HFFc6 (cell line): ENCODE data around the gene PSEN2. TPM values are rescaled to one million over a fixed set of nuclear protein-coding genes. Genes with fewer than 3 reads are reported as not detected.
A peak's percentile ranks its signal among the peaks of the same experiment; 100 is the strongest.
"Not testable (repeated sequence)": the region's sequence is repeated elsewhere in the genome, so short reads cannot be mapped to it uniquely, and the experiment has no call there.

Experiments used
- DNase-seq: peaks from one replicate; pipeline ENCODE4 v3.0.0-alpha.2; 2018
- H3K27ac Mint-ChIP-seq: 2 replicates; pipeline ENCODE4 v1.8.0; 2020; ENCODE audit warnings: mild to moderate bottlenecking, mixed read lengths
- H3K27me3 Mint-ChIP-seq: 2 replicates; pipeline ENCODE4 v1.8.0; 2021; ENCODE audit warnings: mild to moderate bottlenecking, moderate library complexity, mixed read lengths; ENCODE audit not compliant: insufficient read depth
- H3K36me3 Mint-ChIP-seq: 2 replicates; pipeline ENCODE4 v1.8.0; 2021; ENCODE audit warnings: low read depth, mixed read lengths
- H3K4me1 Mint-ChIP-seq: 2 replicates; pipeline ENCODE4 v1.8.0; 2020; ENCODE audit warnings: low read depth, mixed read lengths
- H3K4me3 Mint-ChIP-seq: 2 replicates; pipeline ENCODE4 v1.8.0; 2020; ENCODE audit warnings: mild to moderate bottlenecking, moderate library complexity, mixed read lengths
- H3K9me3 Mint-ChIP-seq: 2 replicates; pipeline ENCODE4 v1.8.0; 2020; ENCODE audit warnings: mild to moderate bottlenecking, mixed read lengths
- total RNA-seq, 6 experiments: library from RNA; stranded (reverse); fragmentation: NEBNext Ultra II Directional; extraction: Animal tissue kit (Norgen Biotek cat#: 25700); gene quantifications; 2 replicates in 1 of 6; 3 replicates in 5 of 6; pipeline ENCODE4 v1.2.3, GENCODE V29; 2021
- TF ChIP-seq, protein P1 (sequence below): fragments of 200-600 bp; sonication (generic); IDR thresholded peaks from 2 replicates; pipeline ENCODE4 v1.5.0; 2021; ENCODE audit warnings: antibody characterized with exemption, mild to moderate bottlenecking

PSEN2 gene
- total RNA-seq, 6 experiments from 2014 or later, result 11.0 to 17.4 (median 13.4) TPM

DNA sequence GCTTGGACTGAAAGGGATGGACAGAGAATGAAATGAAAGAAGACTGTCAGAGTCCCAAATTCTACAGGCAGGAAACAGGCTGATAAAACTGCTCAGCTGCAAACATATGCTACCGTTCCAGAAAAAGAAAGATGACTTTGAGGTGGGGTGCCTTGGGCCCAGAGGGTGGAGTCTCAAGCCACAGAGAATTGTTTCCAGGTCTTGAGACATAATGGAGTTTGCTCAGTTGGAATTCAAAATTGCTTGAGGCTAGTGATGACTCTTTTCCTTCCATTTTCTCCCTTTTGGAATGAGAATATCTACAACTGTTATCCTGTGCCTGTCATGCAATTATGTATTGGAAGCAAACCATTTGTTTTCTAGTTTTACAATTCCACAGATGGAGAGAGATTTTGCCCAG lies 23.6 kb upstream of the PSEN2 start:
- H3K9me3 Mint-ChIP-seq, result no peaks in the 10 kb centered on the region
- H3K27me3 Mint-ChIP-seq, result peaks cover 3% of the 10 kb centered on the region
- DNase-seq, result peak; percentile 19
- H3K4me1 Mint-ChIP-seq, result peaks cover 9% of the 10 kb centered on the region
- no peak overlapping the region for H3K4me3 Mint-ChIP-seq
- TF ChIP-seq, protein P1, sequence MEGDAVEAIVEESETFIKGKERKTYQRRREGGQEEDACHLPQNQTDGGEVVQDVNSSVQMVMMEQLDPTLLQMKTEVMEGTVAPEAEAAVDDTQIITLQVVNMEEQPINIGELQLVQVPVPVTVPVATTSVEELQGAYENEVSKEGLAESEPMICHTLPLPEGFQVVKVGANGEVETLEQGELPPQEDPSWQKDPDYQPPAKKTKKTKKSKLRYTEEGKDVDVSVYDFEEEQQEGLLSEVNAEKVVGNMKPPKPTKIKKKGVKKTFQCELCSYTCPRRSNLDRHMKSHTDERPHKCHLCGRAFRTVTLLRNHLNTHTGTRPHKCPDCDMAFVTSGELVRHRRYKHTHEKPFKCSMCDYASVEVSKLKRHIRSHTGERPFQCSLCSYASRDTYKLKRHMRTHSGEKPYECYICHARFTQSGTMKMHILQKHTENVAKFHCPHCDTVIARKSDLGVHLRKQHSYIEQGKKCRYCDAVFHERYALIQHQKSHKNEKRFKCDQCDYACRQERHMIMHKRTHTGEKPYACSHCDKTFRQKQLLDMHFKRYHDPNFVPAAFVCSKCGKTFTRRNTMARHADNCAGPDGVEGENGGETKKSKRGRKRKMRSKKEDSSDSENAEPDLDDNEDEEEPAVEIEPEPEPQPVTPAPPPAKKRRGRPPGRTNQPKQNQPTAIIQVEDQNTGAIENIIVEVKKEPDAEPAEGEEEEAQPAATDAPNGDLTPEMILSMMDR, result no peak
- no peaks in the 10 kb centered on the region for H3K36me3 Mint-ChIP-seq
- H3K27ac Mint-ChIP-seq, result no peak overlapping the region

DNA sequence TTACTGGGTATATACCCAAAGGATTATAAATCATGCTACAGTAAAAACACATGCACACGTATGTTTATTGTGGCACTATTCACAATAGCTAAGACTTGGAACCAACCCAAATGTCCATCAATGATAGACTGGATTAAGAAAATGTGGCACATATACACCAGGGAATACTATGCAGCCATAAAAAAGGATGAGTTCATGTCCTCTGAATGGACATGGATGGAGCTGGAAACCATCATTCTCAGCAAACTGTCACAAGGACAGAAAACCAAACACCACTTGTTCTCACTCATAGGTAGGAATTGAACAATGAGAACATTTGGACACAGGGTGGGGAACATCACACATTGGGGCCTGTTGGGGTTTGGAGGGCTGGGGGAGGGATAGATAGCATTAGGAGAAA lies 15.9 kb upstream of the PSEN2 start:
- H3K4me3 Mint-ChIP-seq, DNase-seq, H3K9me3 Mint-ChIP-seq, H3K27ac Mint-ChIP-seq, H3K36me3 Mint-ChIP-seq, H3K27me3 Mint-ChIP-seq, H3K4me1 Mint-ChIP-seq: not testable (repeated sequence)

DNA sequence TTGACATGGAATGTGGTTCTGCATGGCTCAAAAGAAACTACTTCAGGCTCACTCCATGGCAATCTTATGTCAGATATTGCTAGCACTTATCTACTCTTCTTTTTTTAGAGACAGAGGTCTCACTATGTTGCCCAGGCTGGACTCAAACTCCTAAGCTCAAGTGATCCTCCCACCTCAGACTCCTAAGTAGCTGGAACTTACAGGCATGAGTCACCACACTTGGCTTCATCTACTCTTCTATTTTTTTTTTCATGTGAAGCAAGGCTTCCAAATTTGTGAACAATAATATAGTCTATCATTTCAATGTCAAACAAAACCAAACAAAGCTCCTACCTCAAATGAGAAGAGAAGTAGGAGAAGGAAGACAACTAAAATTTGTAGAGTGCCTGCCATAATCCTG lies 7.5 kb upstream of the PSEN2 start:
- Mint-ChIP-seq H3K27ac (peak overlapping the region; percentile 74; the same call in 1 of the 2 replicates), H3K4me3 (no peak overlapping the region), H3K36me3 (peaks cover 6% of the 10 kb centered on the region), H3K9me3 (peaks cover 6% of the 10 kb centered on the region), H3K27me3 (no peaks in the 10 kb centered on the region), H3K4me1 (peaks cover 34% of the 10 kb centered on the region)
- DNase-seq, result peak; percentile 6
- TF ChIP-seq, protein P1, result no peak

DNA sequence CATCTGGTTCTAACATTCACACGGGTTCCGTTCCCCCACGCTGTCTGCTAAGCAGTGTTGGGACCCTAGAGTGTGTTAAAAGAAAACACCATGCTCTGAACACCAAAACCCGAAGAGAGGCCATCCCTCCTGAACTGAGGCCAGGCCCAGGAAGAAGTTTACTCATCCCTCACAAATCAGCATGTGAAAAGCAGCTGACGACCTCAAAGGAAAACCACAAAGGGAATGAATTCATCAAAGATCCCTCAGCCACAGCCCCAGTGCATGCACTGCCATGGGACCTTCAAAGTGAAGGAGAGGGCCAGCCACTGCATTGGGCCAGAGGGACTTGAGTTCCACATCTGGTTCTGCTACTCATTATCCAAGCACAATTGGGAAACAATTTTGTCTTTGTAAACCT lies 7.0 kb upstream of the PSEN2 start:
- peak; percentile 57 for DNase-seq
- Mint-ChIP-seq H3K4me3 (no peak overlapping the region), H3K36me3 (peaks cover 6% of the 10 kb centered on the region), H3K27me3 (no peaks in the 10 kb centered on the region), H3K27ac (peak overlapping the region; percentile 74), H3K4me1 (peaks cover 34% of the 10 kb centered on the region), H3K9me3 (peaks cover 6% of the 10 kb centered on the region)
- TF ChIP-seq, protein P1, result no peak

DNA sequence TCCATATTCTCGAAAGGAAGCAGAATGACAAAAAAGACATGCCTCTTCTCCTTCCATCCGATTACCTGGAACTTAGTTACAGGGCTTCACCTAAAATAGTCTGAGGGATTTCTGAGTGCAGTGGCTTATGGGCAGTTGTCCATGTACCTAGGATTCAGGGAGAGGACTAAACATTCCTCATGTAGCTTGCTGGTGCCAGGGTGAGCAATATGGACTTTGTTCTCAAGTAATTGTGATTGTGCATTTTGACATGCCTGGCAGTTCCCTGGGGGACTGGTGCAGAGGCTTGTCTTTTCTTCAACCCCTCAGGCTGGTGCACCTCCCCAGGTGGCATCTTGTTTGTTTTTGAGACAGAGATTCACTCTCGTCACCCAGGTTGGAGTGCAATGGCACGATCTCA lies 6.1 kb upstream of the PSEN2 start:
- Mint-ChIP-seq H3K36me3 (peaks cover 6% of the 10 kb centered on the region), H3K4me1 (peaks cover 34% of the 10 kb centered on the region), H3K27ac (no peak overlapping the region), H3K4me3 (no peak overlapping the region), H3K9me3 (peaks cover 6% of the 10 kb centered on the region), H3K27me3 (no peaks in the 10 kb centered on the region)
- no peak for DNase-seq
- TF ChIP-seq, protein P1, result no peak

DNA sequence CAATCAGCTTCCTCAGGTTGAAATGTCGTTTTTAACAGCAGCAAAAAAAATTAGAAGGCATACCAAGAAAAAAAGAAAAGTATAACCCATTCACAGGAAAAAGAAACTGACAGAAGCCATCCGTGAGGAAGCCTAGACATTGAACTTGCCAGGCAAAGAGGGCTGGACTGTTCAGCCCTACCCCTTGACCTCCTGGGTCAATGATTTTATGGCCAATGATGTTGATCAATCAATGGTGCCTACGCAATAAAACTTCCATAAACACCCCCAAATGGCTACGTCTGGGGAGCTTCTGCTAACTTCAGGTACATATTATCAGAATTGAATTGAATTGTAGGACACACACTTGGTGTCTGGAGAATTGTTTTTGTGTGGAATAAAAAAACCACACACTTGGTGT lies 4.8 kb upstream of the PSEN2 start:
- H3K27me3 Mint-ChIP-seq, result no peaks in the 10 kb centered on the region
- H3K9me3 Mint-ChIP-seq, result peaks cover 6% of the 10 kb centered on the region
- TF ChIP-seq, protein P1, result no peak
- H3K36me3 Mint-ChIP-seq, result peaks cover 6% of the 10 kb centered on the region
- H3K4me3 Mint-ChIP-seq, result no peak overlapping the region
- H3K27ac Mint-ChIP-seq, result no peak overlapping the region
- peaks cover 41% of the 10 kb centered on the region for H3K4me1 Mint-ChIP-seq
- DNase-seq, result no peak
